HG03439 (cell line): ENCODE data around the gene KSR1.
"Not testable (repeated sequence)": the region's sequence is repeated elsewhere in the genome, so short reads cannot be mapped to it uniquely, and the experiment has no call there.

Experiments
- ATAC-seq: cut with Tn5 transposase; IDR thresholded peaks from one replicate; pipeline ENCODE4 v1.9.1; 2021; ENCODE audit warnings: mild to moderate bottlenecking, moderate library complexity; ENCODE audit not compliant: unreplicated experiment

Gene KSR1

GRCh38 chr17:27491713-27492190, 35.5 kb downstream of the KSR1 start:
- no peak for ATAC-seq

GRCh38 chr17:27492470-27492869, 36.2 kb downstream of the KSR1 start:
- no peak for ATAC-seq

- no peak for ATAC-seq
Measured at GRCh38 chr17:27493088-27493487, 36.8 kb downstream of the KSR1 start.

GRCh38 chr17:27494192-27495091, 38.2 kb downstream of the KSR1 start:
- no peak for ATAC-seq

GRCh38 chr17:27495460-27495859, 39.2 kb downstream of the KSR1 start:
- ATAC-seq, result no peak

- ATAC-seq, result no peak
Measured at GRCh38 chr17:27496005-27496404, 39.8 kb downstream of the KSR1 start.

GRCh38 chr17:27496437-27496943, 40.2 kb downstream of the KSR1 start:
- ATAC-seq, result no peak

GRCh38 chr17:27496971-27497370, 40.7 kb downstream of the KSR1 start:
- ATAC-seq, result no peak

- ATAC-seq, result no peak
Measured at GRCh38 chr17:27497696-27498095, 41.4 kb downstream of the KSR1 start.

- no peak for ATAC-seq
Measured at GRCh38 chr17:27498615-27499309, 42.5 kb downstream of the KSR1 start.

GRCh38 chr17:27499451-27500265, 43.4 kb downstream of the KSR1 start:
- no peak for ATAC-seq

- ATAC-seq, result not testable (repeated sequence)
Measured at GRCh38 chr17:27501338-27501737, 45.1 kb downstream of the KSR1 start.

GRCh38 chr17:27502526-27503324, 46.5 kb downstream of the KSR1 start:
- no peak for ATAC-seq

GRCh38 chr17:27503611-27504010, 47.4 kb downstream of the KSR1 start:
- ATAC-seq, result no peak

- ATAC-seq, result no peak
Measured at GRCh38 chr17:27504188-27504995, 48.1 kb downstream of the KSR1 start.

GRCh38 chr17:27506348-27507218, 50.3 kb downstream of the KSR1 start:
- ATAC-seq, result peak; percentile 54

GRCh38 chr17:27511168-27511883, 55.1 kb downstream of the KSR1 start:
- ATAC-seq, result no peak

- ATAC-seq, result no peak
Measured at GRCh38 chr17:27512031-27512430, 55.8 kb downstream of the KSR1 start.
